Measurements from ENCODE around the gene COX20.
"Not testable (repeated sequence)": the region's sequence is repeated elsewhere in the genome, so short reads cannot be mapped to it uniquely, and the experiment has no call there.

COX20 gene

DNA sequence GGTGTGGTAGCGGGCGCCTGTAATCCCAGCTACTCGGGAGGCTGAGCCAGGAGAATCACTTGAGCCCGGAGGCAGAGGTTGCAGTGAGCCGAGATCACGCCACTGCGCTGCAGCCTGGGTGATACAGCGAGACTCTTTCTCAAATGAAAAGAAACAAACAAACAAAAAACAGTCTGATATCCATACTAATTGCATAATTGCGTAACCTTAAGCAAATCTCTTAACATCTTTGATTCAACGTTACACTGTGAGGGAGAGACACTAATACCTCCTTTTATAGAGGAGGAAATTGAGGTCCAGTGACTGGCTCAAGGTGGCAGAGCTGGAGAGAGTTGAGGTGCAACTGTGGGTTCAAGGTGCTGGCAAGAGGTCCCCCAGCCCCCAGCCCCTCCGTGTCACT is 12.6 kb upstream of the COX20 start:
- DNase-seq (ENCODE audit: low spot score), result no peak

- DNase-seq (ENCODE audit: low spot score), result no peak
Observed at GRCh38 chr1:244826712-244827111, 8.7 kb upstream of the COX20 start.

DNA sequence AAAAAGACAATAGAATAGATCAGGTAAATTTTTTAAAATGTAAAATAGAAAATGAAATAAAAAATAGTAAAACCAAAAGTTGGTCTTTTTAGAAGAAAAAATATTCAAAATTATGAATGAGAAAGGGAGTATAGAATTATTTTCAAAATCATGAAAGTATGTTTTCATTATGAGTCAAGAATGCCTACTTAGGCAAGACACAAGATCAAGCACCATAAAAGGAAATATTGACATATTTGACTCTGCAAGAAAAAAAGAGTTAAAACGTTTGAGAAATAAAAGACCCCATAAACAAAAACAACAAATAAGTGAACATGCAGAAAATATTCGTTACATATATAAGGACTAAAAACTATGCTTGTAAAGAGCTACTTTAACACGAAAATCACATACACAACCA is 4.8 kb upstream of the COX20 start:
- DNase-seq (ENCODE audit: low spot score), result no peak

DNA sequence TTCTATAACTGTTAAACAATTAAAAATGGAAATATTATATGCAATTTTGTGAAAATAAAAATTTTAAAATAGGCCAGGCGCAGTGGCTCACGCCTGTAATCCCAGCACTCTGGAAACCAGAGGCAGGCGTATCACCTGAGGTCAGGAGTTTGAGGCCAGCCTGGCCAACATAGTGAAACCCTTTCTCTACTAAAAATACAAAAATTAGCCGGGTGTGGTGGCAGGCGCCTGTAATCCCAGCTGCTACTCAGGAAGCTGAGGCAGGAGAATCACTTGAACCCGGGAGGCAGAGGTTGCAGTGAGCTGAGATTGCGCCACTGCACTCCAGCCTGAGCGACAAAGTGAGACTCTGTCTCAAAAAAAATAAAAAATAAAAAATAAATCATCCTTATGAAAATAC is 2.2 kb upstream of the COX20 start:
- DNase-seq (ENCODE audit: low spot score), result not testable (repeated sequence)

DNA sequence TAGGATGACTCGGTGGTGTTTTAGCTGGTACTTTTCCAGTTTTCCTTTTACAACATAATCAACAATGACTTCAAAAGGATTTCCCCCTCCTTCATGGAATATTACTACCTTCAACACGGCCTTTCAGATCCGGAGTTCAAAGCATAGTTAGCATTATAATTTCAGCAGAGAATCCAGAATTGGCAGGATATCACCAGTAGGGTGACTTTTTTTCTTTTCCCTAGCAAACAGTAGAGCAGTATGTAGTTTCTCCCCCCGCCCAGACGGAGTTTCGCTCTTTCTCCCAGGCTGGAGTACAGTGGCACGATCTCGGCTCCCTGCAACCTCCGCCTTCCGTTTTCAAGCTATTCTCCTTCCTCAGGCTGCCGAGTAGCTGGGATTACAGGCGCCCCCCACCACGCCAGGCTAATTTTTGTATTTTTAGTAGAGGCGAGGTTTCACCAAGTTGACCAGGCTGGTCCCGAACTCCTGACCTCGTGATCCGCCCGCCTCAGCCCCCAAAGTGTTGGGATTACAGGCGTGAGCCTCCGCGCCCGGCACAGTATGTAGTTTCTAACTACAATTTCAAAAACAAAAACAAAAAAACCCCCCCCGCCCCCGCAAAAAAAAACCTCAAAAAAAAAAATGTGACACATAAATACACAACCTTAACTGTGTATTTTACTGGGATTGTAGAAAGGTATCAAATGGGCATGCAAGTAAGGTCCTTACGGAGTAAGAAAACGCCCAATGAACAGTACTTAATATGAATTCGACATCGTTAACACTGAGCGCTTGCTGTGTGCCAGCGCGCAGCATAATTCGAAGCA is 1.5 kb upstream of the COX20 start:
- DNase-seq (ENCODE audit: low spot score), result peak; percentile 50

- DNase-seq (ENCODE audit: low spot score), result peak; percentile 86
Observed at GRCh38 chr1:244834543-244835275, 749 bp upstream of the COX20 start.

GRCh38 chr1:244836135-244836521 is 670 bp downstream of the COX20 start:
- no peak for DNase-seq (ENCODE audit: low spot score)

DNA sequence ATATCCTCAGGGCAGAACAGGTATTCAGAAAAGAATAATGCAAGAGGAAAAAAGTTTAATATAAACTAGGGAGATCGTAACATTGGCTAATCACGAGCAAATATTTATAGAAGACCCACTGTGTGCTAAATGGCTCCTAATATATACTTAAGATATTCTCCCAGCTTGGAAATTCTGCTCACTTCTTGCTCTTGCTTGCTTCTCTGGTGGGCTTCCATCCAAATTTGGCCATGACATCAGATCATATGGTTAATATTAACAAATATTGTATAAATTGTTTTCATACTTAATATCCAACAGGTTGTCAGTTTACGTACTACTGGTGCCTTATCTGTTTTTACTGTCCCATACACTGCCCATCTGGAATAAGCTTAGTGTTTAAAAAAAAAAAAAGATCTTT is 1.1 kb downstream of the COX20 start:
- DNase-seq (ENCODE audit: low spot score), result no peak

- DNase-seq (ENCODE audit: low spot score), result no peak
Observed at GRCh38 chr1:244837597-244838258, 2.3 kb downstream of the COX20 start.

- no peak for DNase-seq (ENCODE audit: low spot score)
Observed at GRCh38 chr1:244839656-244840055, 4.2 kb downstream of the COX20 start.

DNA sequence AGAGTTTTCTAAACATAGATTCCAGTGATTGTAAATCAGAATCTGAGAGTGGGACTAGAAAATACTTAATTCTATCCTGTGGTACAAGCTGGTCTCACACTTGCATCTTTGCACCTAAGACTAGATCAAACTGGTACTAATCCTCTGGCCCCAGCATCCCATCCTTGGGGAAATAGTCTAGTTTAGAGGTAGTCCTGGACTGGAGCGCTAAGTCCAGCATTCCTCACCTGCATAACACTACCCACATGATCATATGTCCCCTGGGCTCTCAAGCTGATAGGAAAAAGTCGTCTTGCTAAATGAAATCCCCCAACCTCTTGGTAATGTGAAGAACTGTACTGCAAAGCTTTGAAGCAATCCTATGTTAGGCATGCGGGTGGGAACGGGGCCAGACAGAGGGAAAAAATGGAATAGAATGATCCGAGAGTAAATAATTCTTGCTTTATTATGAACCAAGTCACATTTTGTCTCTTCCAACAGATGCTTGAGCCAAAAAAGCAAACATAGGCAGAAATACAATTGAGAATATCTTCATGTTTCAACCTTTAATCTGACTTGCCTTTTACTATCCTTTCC is 4.8 kb downstream of the COX20 start:
- DNase-seq (ENCODE audit: low spot score), result no peak

DNA sequence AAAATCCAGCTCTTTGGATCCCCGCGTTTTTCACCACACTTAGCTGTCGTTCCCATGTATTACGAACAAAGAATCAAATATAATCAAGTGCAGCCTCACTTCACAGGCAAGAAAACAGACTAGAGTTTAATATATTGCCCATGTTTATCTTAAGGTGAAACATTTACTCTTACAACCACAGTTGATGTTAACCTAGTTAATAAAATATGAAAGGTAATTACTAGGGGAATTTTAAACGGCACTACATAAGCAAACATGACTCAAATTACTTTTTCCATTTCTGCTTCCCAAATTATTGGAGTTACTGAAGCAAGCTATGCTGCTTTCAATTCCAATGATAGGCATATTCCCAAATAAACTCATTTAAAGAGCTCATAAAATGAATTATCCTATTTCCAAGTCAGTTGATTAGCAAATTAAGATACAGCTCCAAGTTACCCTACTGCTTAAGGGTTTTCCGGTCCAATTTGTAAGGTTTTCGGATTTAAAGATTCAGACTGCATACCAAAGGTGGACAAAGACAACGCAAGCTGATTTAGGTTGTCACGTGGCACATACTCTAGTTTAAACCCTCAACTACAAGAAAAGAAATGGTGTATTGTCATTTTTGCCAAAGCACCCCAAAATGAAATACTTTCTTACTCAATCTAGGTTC is 5.9 kb downstream of the COX20 start:
- DNase-seq (ENCODE audit: low spot score), result no peak

- no peak for DNase-seq (ENCODE audit: low spot score)
Observed at GRCh38 chr1:244843148-244843978, 7.9 kb downstream of the COX20 start.

GRCh38 chr1:244844155-244845121 is 9.0 kb downstream of the COX20 start:
- no peak for DNase-seq (ENCODE audit: low spot score)

DNA sequence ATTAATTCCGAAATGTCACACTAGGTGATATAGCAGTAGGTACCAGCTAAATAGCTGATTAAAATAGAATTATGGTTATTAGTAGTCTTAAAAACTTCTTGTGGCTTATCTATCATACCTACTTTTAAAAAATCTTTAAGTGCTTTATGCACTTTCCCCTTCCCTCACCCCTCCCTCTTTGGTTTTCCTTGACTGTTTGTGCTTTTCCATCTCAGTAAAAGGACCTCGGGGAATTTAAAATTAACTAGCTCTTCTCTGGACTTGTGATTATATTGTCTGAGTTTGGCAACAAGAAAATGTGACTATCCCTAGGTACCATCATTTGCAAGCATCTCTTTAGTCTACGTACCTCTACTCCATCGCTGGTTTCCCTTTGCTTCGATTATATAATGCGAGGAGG is 11.2 kb downstream of the COX20 start:
- no peak for DNase-seq (ENCODE audit: low spot score)

DNA sequence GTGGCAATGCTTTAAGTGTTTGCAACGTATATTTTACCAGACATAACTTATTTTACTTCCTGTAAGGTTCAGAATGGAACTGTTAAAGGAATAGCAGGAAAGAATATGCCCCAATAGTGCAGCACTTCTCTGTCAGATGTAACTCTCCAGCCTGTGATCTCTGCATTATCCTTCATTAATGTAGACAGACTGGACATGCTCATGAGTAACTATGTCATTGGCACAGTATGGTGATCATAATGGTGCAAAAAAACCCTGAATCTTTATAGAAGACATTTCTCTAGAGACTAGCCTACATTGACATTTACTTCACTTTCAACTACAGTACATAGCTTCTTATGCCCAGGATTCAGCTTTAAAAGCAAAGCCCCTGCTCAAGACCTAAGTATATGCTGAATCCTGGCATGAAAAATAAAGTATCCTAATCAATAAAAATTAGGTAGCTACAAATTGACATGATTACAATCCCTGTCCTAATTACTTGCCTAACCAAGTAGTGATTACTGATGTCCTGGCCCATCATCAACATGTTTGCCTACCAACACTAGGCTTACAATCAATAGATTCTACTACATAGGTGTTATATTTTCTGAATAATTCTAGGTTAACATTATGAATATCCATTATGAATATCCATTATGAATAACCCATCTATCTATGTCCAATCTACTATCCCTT is 13.9 kb downstream of the COX20 start:
- no peak for DNase-seq (ENCODE audit: low spot score)

DNA sequence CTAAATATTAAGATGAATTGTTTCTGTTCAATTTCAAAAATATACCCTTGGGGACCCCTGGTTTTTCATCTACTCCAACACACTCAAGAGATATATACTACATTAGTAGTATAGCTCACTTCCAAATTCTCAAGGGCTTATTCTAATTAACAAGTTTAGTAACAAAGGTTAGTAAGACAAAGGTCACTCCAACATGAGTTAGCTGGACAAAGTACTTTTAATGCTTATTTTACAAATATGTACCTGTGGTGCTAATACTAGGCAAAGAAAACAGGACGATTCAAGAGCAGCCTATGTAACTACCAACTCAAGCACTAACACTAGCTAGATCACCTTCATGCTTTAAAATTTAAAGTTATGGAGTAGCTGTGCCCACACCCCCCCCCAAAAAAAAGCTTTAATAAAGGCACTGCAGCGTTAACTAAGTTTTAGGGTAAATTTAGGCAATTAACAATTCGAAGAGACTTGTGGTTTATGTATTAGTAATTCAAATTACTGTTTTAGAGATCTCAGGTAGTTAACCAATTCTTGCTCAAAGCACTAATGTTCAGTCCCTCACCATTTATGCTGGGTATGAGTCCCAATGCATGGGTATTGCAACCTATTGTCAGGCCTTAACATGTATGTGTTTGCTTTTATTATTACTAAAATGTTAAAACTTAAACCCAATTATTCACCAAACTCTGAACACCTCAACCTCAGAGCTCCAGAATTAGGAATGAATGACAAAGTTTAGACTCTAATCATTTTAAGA is 14.8 kb downstream of the COX20 start:
- DNase-seq (ENCODE audit: low spot score), result no peak

GRCh38 chr1:244850896-244851295 is 15.4 kb downstream of the COX20 start:
- no peak for DNase-seq (ENCODE audit: low spot score)
